GM12864 (cell line): ENCODE results near the gene ADORA3.

Source experiments
- DNase-seq: peaks from one replicate; pipeline ENCODE4 v3.0.0-alpha.2; 2011; ENCODE audit warnings: low read depth
- H3K4me3 ChIP-seq: 2 replicates; pipeline ENCODE4 v1.5.1; 2011; ENCODE audit warnings: mild to moderate bottlenecking, low read depth, low read length, control low read depth
- TF ChIP-seq, protein P1 (sequence below): IDR thresholded peaks from 2 replicates; pipeline ENCODE4 v1.5.1; 2011; ENCODE audit warnings: low read depth, mild to moderate bottlenecking, moderate library complexity, low read length, control low read depth, inconsistent platforms; ENCODE audit errors: missing control alignments

ADORA3 gene

DNA sequence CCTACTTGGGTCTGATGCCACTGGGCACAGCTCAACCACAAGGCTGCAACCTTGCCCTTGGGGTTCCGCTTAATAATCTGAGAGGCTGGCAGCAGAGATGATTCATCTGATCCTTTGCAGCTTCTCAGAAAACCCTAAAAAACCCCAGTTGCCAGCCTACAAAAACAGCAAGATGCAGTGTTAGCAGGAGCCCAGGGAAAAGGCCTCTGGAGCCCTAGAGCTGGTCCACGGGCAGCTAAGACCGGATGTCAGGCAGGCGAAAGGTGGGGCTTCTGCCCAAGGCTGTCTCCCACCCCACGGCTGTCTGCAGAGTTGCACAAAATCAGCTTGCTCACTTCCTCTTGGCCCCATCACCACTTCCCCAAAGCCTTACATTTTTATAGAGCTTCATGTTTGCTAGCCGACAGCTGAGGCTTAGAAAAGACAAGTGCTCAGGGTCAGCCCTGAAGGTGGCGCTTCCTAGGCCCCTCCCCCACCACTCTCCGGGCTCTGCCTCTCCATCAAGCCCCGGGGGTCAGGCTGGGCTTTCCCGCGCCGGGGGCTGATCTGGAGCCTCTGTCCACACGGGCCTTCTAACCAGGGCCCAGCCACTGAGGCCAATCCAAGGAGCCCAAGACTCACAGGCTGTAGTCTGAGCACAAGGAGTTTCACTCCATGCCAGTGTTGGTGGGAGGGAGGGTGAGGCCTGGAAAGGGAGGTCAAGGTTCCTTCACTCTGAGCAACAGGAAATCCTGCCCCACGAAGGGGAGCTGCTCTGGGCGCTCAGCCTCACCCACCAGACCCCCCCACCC lies 4.2 kb upstream of the ADORA3 start:
- peak; percentile 92 for DNase-seq
- TF ChIP-seq, protein P1, sequence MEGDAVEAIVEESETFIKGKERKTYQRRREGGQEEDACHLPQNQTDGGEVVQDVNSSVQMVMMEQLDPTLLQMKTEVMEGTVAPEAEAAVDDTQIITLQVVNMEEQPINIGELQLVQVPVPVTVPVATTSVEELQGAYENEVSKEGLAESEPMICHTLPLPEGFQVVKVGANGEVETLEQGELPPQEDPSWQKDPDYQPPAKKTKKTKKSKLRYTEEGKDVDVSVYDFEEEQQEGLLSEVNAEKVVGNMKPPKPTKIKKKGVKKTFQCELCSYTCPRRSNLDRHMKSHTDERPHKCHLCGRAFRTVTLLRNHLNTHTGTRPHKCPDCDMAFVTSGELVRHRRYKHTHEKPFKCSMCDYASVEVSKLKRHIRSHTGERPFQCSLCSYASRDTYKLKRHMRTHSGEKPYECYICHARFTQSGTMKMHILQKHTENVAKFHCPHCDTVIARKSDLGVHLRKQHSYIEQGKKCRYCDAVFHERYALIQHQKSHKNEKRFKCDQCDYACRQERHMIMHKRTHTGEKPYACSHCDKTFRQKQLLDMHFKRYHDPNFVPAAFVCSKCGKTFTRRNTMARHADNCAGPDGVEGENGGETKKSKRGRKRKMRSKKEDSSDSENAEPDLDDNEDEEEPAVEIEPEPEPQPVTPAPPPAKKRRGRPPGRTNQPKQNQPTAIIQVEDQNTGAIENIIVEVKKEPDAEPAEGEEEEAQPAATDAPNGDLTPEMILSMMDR: peak; percentile 37
- peak overlapping the region; percentile 41 for H3K4me3 ChIP-seq

DNA sequence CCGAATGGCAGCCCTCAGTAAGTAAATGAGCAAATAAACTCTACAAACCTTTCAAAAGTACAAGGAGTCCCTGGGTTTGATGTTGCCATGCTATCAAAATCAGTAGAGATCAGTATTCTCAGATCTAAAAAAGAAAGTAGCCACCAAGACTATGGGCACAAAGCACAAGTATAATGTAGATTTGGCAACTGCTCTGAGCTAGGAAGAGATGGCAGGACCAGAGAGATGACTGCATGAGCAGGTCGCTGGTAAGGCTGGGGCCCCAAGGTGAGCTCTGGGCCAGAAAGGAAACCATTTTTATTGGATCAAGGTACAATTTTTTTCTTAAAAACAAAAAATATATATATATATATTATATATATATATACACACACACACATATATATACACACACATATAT lies 3.1 kb upstream of the ADORA3 start:
- H3K4me3 ChIP-seq: no peak overlapping the region
- DNase-seq: no peak
- TF ChIP-seq, protein P1: no peak

DNA sequence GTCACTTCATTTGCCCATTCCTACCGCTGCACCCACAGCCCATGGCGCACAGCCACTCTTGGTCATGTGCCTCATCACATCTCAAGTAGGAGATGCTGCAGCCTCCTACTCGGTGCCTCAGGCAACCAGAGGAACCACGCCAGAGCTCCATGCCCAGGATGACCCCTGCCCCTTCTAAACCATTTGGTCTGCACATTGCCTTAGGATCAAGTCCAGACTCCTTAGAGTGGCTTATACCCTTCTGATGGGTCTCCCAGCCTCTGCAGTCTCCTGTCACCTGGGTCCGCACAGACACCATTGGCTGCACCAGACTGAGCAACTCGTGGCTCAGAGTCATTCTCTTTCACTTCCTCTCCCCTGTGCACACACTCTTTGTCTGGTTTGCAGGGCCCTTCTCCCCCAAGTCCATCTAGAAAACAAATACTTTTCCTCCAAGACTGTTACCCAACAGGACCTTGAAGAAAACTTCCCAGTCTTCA lies 2.2 kb upstream of the ADORA3 start:
- DNase-seq: peak; percentile 70
- TF ChIP-seq, protein P1: no peak
- H3K4me3 ChIP-seq: no peak overlapping the region

DNA sequence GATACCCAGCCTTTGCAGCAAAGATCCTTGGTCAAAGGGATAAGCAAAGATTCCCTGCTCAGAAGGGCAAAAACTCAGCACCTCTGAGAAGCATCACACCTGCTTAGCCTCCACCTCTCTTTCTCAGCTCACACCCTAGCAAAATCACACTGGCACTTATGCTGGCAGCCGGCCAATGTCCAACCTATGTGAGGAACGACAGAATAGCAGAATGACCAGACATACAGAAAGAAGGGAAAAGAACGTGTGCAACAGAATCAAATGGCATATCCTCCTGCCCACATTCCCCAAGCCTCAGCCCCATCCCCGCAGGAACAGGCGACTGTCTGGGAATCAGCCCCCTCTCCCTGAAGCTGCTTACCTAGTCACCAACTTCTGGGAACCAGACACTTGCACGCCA lies 664 bp upstream of the ADORA3 start:
- DNase-seq: no peak
- H3K4me3 ChIP-seq: no peak overlapping the region
- TF ChIP-seq, protein P1: no peak

DNA sequence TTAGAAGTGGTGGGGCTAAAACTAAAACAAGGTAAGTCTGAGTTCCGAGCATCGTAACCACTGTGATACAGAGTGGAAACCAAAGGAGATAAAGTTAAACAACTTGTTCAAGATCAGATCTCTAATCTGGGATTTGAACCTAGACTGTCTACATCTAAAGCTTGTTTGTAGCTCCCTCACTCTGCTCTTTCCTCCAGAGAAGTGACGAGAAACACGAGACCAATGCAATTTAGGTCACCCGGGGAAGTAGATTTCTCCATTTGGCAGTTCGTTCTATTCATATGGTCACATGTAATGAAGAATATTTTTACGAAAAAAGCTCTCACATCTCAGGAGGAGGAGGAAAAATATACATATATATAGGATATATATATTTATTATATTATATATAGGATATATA lies 1.8 kb downstream of the ADORA3 start:
- H3K4me3 ChIP-seq: no peak overlapping the region
- TF ChIP-seq, protein P1: no peak
- DNase-seq: no peak

DNA sequence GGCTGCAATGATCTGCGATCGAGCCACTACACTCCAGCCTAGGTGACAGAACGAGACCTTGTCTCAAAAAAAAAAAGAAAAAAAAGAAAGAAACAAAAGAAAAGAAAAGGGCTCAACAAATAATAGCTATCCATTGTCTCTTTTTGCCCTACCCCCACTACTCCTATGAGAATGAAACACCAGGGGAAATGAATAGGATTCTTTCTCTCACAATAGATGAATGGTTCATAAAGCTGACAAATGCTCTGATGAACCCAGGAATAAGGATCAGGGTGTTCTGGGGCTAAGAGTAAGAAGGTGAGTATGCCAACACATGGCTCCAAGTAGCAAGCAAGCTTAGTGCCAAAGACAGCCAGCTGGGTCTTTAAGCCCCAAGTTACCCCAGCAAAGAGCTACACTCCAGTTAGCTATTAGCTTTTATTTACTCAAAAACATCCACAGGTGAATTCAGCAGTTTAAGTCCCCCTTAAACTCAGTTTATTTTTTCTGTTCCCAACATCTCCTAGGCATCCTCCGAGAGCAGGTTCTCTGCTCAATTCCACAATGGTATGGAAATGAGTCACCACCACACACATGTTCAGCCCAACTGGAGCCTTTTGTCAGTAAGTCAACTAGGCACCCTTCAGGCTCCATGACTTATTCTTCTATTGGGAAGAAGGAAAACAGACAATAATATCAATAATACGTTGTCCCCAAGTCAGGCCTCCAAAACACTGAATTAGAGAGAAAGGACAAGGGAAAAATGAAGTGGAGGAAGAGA lies 4.2 kb downstream of the ADORA3 start:
- no peak overlapping the region for H3K4me3 ChIP-seq
- TF ChIP-seq, protein P1: no peak
- no peak for DNase-seq
